OCI-LY7 (cell line): ENCODE results near the gene HSBP1. TPM values are rescaled to one million over a fixed set of nuclear protein-coding genes. Genes with fewer than 3 reads are reported as not detected.

Experiments used
- BruUV-seq: library from RNA; stranded (reverse); fragments of 400-500 nt; replicated peaks from 2 replicates; lab custom pipeline; 2021; lab: Mats Ljungman, UMichigan
- CTCF ChIA-PET: fragments of 300-600 bp; sonication (Branson Sonifier 250); formaldehyde crosslinking; loops from one replicate; lab custom pipeline; 2022; ENCODE audit warnings: antibody characterized with exemption; ENCODE audit not compliant: unreplicated experiment; lab: Charles Lee
- POLR2A ChIA-PET: fragments of 300-600 bp; sonication (Branson Sonifier 250); formaldehyde crosslinking; loops from one replicate; lab custom pipeline; 2022; ENCODE audit warnings: antibody characterized with exemption; lab: Charles Lee
- DNase-seq: peaks from one replicate; pipeline ENCODE4 v3.0.0-alpha.2; 2015; ENCODE audit warnings: low spot score
- H2AFZ ChIP-seq: fragments of 200-600 bp; sonication (generic), shearing (Covaris generic); 2 replicates; pipeline ENCODE4 v1.6.1; 2014; ENCODE audit warnings: mild to moderate bottlenecking, antibody characterized with exemption, low read length, moderate library complexity
- H3K27ac ChIP-seq: fragments of 200-600 bp; sonication (generic); 2 replicates; pipeline ENCODE4 v1.5.1; 2014; ENCODE audit warnings: mixed run types, low read depth, mild to moderate bottlenecking, moderate library complexity, low read length, inconsistent platforms; ENCODE audit not compliant: poor library complexity, severe bottlenecking
- H3K36me3 ChIP-seq: fragments of 200-600 bp; sonication (generic); 2 replicates; pipeline ENCODE4 v1.6.1; 2014; ENCODE audit warnings: mild to moderate bottlenecking, antibody characterized with exemption, low read length, moderate library complexity, mixed read lengths; ENCODE audit not compliant: insufficient read depth
- H3K4me1 ChIP-seq: fragments of 200-600 bp; sonication (generic); 2 replicates; pipeline ENCODE4 v1.5.1; 2014; ENCODE audit warnings: mild to moderate bottlenecking, low read length; ENCODE audit not compliant: insufficient read depth, poor library complexity, severe bottlenecking
- H3K4me2 ChIP-seq: fragments of 200-600 bp; sonication (generic); 2 replicates; pipeline ENCODE4 v1.6.1; 2014; ENCODE audit warnings: mild to moderate bottlenecking, low read length
- H3K4me3 ChIP-seq: fragments of 200-600 bp; sonication (generic); 2 replicates; pipeline ENCODE4 v1.5.1; 2014; ENCODE audit warnings: mild to moderate bottlenecking, low read depth, low read length; ENCODE audit not compliant: poor library complexity, severe bottlenecking
- H3K79me2 ChIP-seq: fragments of 200-600 bp; sonication (generic); 2 replicates; pipeline ENCODE4 v1.6.1; 2016; ENCODE audit warnings: low read depth, mild to moderate bottlenecking, low read length, moderate library complexity, mixed read lengths; ENCODE audit not compliant: insufficient read depth
- H3K9me2 ChIP-seq: fragments of 200-600 bp; sonication (generic); 2 replicates; pipeline ENCODE4 v1.6.1; 2016; ENCODE audit warnings: mild to moderate bottlenecking, low read length, mixed read lengths; ENCODE audit not compliant: insufficient read depth
- H3K9me3 ChIP-seq: fragments of 200-600 bp; sonication (generic); 2 replicates; pipeline ENCODE4 v1.6.1; 2014; ENCODE audit warnings: mild to moderate bottlenecking, mixed run types, low read length, mixed read lengths
- H4K20me1 ChIP-seq: fragments of 200-600 bp; sonication (generic); 2 replicates; pipeline ENCODE4 v1.6.1; 2014; ENCODE audit warnings: mild to moderate bottlenecking, antibody characterized with exemption, low read length, moderate library complexity, mixed read lengths; ENCODE audit not compliant: insufficient read depth
- CTCF ChIP-seq: fragments of 200-600 bp; sonication (generic); conservative IDR thresholded peaks from 2 replicates; pipeline ENCODE4 v1.5.1; 2014; ENCODE audit warnings: mild to moderate bottlenecking, antibody characterized with exemption, low read length, moderate library complexity, mixed read lengths
- EZH2phosphoT487 ChIP-seq: fragments of 200-600 bp; sonication (generic); IDR thresholded peaks from 2 replicates; pipeline ENCODE4 v1.6.1; 2018; ENCODE audit warnings: low read depth, borderline replicate concordance, mild to moderate bottlenecking, mixed run types, antibody characterized with exemption, low read length, moderate library complexity, mixed read lengths
- intact Hi-C: fragments of 100-400 bp; cut with micrococcal nuclease; formaldehyde crosslinking; loops from one replicate; pipeline ENCODE4 v1.10.0; 2022; ENCODE audit not compliant: unreplicated experiment
- total RNA-seq, 2 experiments: library from RNA; depleted of rRNA in 1 of 2; stranded (reverse); fragments of >200 nt in 1 of 2; shearing (Covaris generic) in 1 of 2; gene quantifications; 2 replicates each; pipeline ENCODE4 v1.2.3, GENCODE V29; 2014 to 2022

HSBP1 gene
- total RNA-seq, 2 experiments from 2014 or later, result 105 to 131 TPM

DNA sequence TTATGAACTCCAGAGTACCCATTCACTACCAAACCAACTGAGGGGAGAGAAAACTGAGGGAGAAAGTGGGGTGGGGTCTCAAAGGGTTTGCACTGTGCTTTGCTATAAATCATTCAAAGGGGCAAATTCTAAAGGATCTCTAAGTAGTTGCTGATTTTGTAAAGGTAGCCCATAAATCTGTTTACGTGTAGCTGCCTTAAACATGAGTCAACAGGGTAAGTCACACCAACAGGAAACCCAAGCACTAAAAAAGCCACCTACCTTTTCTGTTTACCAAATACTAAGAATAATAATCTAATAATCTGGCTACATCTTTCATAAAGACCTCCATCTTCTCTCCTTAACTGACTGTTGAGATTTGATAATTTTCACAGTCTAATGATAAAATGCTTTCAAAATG lies 8.4 kb upstream of the HSBP1 start:
- Histone ChIP-seq H3K4me1 (no peaks in the 10 kb centered on the region), H3K9me2 (no peaks in the 10 kb centered on the region), H4K20me1 (no peaks in the 10 kb centered on the region), H3K27ac (no peak overlapping the region), H3K9me3 (no peaks in the 10 kb centered on the region), H3K4me3 (no peak overlapping the region), H2AFZ (no peak overlapping the region), H3K4me2 (no peak overlapping the region), H3K79me2 (no peaks in the 10 kb centered on the region), H3K36me3 (no peaks in the 10 kb centered on the region)
- intact Hi-C loops, result no loop called here
- no TSS peak for BruUV-seq
- ChIA-PET CTCF (no interaction called here), POLR2A (no interaction called here)
- no peak for TF ChIP-seq EZH2phosphoT487
- TF ChIP-seq CTCF, result no peak
- no peak for DNase-seq

GRCh38 chr16:83802135-83802534 lies 5.6 kb upstream of the HSBP1 start:
- ChIA-PET POLR2A (no interaction called here), CTCF (no interaction called here)
- H3K9me3 ChIP-seq, result no peaks in the 10 kb centered on the region
- H3K4me2 ChIP-seq, result no peak overlapping the region
- H3K4me3 ChIP-seq, result no peak overlapping the region
- peaks cover 12% of the 10 kb centered on the region for H3K4me1 ChIP-seq
- no peak for TF ChIP-seq CTCF
- TF ChIP-seq EZH2phosphoT487, result no peak
- H2AFZ ChIP-seq, result no peak overlapping the region
- H3K9me2 ChIP-seq, result no peaks in the 10 kb centered on the region
- H3K79me2 ChIP-seq, result no peaks in the 10 kb centered on the region
- H3K36me3 ChIP-seq, result no peaks in the 10 kb centered on the region
- no peak for DNase-seq
- intact Hi-C loops, result loop anchor here (10.0 kb wide), 1 partner anchor 213 kb away; no protein-coding TSS in a partner anchor
- no peaks in the 10 kb centered on the region for H4K20me1 ChIP-seq
- no TSS peak for BruUV-seq
- no peak overlapping the region for H3K27ac ChIP-seq

GRCh38 chr16:83802554-83803205 lies 5.1 kb upstream of the HSBP1 start:
- Histone ChIP-seq H3K4me2 (no peak overlapping the region), H3K27ac (no peak overlapping the region), H3K79me2 (no peaks in the 10 kb centered on the region), H2AFZ (no peak overlapping the region), H3K9me3 (no peaks in the 10 kb centered on the region), H3K4me3 (no peak overlapping the region), H3K4me1 (peaks cover 17% of the 10 kb centered on the region), H4K20me1 (no peaks in the 10 kb centered on the region), H3K9me2 (no peaks in the 10 kb centered on the region), H3K36me3 (no peaks in the 10 kb centered on the region)
- no peak for DNase-seq
- intact Hi-C loops, result loop anchor here (10.0 kb wide), 1 partner anchor 212 kb away; no protein-coding TSS in a partner anchor
- ChIA-PET CTCF (no interaction called here), POLR2A (no interaction called here)
- TF ChIP-seq EZH2phosphoT487, result no peak
- no peak for TF ChIP-seq CTCF
- BruUV-seq, result no TSS peak
